Kidney glomerular epithelial cell (primary cell): ENCODE results near the gene ATXN7L2.

ENCODE experiments used
- DNase-seq: peaks from one replicate; lab custom pipeline; 2025; lab: John Stamatoyannopoulos, UW

Gene ATXN7L2

DNA sequence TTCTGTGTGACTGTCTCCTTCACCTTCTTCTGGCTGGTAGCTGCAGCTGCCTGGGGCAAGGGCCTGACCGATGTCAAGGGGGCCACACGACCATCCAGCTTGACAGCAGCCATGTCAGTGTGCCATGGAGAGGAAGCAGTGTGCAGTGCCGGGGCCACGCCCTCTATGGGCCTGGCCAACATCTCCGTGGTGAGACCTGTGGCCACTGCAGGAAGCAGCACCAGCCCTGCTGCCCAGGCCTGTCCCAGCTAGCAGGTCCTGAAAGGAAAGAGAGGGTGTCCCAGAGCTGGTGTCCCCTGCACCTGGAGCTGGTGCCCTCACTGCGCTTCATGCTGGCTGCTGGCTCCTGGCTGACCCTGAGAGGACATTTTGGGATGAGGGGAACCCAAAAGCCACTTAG is 5.9 kb upstream of the ATXN7L2 start:
- DNase-seq, result no peak

DNA sequence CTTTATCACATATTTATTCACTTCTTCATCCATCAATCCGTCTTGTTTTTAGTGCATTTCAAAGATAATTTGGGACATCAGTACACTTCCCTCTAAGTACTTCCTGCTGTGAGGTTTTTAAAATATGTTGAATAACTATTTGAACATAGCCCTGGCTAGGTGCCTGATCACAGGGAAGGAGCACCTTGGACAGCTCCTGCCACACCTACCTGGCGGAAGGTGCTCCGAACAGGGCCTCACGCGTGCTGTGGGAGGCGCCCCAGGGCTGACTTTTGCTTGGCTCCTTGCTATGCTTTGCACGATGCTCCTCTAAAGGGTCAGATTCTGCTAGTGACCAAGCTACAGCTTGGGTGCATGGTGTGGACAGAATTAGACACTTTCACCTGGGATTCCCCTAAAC is 4.9 kb upstream of the ATXN7L2 start:
- no peak for DNase-seq

DNA sequence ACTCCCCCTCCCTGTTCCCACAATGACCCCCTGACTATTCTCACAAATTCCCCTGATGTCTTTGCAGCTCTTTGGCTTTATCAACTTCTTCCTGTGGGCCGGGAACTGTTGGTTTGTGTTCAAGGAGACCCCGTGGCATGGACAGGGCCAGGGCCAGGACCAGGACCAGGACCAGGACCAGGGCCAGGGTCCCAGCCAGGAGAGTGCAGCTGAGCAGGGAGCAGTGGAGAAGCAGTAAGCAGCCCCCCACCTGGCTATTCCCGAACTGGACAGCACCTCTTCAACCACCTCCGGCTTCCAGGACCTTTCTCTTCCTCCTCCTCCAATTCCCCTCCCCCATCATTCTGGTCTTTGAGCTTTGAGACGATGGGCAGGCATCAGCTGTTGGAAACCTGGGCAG is 4.4 kb upstream of the ATXN7L2 start:
- no peak for DNase-seq

DNA sequence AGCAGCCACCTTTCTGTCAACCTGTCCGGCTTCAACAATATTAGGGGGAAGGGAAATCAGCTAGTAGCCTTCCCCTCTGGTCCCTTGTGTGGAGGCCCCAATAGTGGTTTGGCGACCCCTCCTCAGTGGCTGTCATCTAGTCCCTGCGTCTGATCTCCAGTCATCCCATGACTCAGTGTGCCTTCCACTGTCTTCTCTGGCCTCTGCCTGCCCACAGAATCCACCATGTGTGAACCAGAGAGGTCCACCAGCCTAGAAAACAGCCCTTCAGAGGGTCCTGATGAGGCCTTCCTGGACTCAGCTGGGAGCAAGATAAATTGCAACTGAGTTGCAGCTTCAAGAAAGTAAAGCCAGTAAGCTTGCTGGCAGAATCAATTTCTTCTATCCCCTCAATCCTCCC is 3.8 kb upstream of the ATXN7L2 start:
- no peak for DNase-seq

DNA sequence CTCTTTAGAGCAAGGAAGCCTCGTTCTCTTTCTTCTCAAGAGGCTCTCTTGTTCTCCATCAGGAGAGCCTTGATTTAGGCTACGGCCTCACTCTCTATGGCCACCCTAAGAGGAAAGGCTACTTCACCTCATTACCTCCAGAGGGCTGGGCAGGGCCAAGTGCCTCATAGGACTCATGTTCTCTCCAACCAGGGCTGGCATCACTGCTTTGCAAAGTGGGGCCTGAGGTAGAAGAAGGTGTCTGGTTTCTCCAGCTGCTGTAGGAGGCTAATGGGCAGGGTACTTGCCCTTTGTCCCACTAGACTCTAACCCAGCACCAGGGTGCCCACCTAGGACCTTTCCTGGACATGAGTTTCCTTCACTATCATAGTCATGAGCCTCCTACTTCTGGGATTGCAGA is 2.1 kb upstream of the ATXN7L2 start:
- DNase-seq, result no peak

- no peak for DNase-seq
These were observed 1.5 kb upstream of the ATXN7L2 start for GRCh38 chr1:109482242-109482641.

GRCh38 chr1:109482791-109483671 is 674 bp upstream of the ATXN7L2 start:
- no peak for DNase-seq

- DNase-seq, result no peak
These were observed 842 bp downstream of the ATXN7L2 start for GRCh38 chr1:109484519-109484975.

GRCh38 chr1:109485001-109485400 is 1.3 kb downstream of the ATXN7L2 start:
- DNase-seq, result no peak

GRCh38 chr1:109487261-109487660 is 3.6 kb downstream of the ATXN7L2 start:
- no peak for DNase-seq

DNA sequence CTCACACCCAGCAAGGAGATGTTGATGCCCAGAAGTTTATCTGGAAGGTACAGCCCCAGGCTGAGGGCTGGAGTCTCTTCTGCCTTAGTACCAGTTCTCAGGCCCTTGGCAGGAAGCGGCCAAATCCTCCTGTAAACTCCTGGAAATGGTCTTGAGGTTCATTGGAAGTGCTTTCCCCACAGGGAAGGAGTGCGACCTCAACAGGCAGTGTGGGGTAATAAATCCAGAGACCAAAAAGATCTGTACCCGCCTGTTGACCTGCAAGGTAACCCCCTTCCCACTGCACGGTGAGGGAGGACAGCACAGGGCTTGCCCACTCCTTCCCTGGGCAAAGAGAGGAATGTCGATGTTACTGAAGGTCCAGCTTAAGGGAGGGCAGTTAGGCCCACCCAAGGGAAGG is 4.5 kb downstream of the ATXN7L2 start:
- DNase-seq, result no peak

GRCh38 chr1:109488696-109489095 is 5.0 kb downstream of the ATXN7L2 start:
- DNase-seq, result no peak

DNA sequence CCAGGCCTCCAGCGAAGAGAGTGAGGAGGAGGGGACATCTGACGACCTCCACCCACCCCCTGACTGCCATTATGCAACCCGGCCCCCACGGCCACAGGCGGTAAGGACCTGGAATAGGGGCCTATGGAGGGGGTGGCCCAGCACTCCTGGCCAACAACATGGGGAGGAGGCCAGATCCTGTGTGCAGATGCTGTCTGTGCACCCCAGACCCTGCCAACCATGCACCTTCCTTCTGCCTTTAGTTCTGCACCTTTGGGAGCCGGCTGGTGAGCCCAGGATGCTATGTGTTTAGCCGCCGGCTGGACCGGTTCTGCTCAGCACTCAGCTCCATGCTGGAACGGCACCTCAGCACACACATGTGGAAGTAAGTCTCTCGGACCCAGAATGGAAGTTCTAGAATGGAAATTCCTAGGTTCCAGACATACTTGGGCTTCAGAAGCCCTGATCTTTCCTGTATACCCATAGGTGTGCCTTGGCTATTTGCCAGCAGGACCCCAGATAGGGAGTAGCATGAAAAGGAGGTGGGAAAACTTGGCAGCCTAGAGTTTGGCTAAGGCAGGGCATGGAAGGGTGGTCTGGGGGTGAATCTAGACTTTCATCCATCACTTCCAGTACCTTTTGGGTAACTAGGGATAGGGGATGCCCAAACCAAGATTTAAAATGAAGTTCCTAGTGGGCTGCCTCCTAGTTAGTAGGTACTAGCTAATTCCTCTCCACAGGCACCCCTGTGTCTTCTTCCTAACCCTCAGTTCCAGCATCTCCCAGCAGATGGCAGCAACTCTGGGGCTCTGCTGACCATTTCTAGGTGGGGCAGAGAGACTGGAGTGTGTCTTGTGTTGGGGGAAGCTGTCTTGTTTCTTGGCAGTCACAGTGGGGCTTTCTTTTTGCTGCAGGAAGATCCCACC is 6.6 kb downstream of the ATXN7L2 start:
- peak; percentile 55 for DNase-seq

DNA sequence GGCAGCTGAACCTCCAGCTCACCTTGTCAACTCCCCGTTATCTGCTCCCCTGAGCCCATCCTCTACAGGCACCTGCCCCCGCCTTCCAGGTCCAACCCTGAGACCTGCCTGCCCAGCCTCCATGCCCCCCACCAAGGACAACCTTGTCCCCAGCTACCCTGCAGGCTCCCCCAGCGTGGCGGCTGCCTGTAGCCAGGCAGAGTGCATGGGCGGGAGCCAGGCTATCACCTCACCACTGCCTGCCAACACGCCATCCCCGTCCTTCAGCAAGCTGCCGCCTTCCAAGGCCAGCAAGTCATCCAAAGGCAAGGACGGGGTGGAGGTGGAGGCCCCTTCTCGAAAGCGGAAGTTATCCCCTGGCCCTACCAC is 7.2 kb downstream of the ATXN7L2 start:
- DNase-seq, result no peak

DNA sequence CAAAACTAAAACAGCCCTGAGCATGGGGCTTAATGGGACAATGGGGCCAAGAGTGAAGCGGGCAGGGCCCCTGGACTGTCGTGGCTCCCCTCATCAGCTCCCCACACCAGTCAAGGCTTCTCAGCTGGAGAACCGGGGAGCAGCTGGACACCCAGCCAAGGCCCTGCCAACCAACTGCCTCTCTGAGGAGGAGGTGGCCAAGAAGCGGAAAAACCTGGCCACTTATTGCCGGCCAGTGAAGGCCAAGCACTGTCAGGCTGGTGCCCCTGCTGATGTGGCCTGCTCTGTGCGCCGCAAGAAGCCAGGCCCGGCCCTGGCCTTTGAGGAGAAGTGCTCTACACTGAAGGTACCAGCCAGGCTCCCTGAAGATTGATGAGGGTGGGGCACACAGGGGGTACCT is 7.7 kb downstream of the ATXN7L2 start:
- DNase-seq, result no peak

DNA sequence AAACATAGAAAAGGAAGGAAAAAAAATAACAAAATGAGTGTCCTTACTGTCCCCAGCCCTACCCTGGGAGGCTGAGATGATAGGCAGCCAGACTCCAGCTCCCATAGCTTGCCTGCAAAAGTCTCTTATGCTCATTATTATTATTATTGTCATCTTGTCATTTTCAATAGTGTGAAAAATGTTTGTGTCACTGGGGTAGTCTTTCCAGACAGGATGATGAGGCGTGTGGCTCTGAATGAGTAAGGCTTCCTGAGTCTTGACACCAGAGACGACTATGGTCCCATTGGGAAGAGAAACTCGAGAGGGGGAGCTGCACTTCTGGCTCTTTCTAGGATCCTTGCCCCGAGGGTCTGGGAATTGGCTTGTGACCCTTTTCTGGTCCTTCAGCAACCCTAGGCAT is 9.1 kb downstream of the ATXN7L2 start:
- DNase-seq, result no peak

DNA sequence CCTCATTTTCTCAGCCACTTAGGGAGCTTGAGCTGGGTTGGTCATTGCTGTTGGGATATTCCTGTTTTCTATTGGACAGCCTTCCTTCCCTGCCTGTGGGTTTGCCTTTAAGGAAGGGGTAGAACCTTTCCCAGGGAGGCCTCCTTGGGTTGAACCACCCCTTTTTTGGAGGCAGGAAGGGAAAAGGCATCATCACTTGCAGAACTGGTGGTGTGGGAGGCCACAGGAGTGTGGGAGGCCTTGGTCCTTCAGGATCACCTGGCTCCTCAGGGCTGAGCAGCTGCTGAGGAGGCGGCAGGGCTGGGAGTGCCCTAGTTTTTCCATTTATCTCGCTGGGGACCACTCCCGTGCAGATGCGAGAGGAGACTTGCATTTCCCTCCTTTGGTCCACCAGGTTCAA is 9.5 kb downstream of the ATXN7L2 start:
- DNase-seq, result no peak

GRCh38 chr1:109493805-109494539 is 10.3 kb downstream of the ATXN7L2 start, which contains the start of gene CYB561D1:
CYB561D1 (plus strand) TSS chr1:109494094; CDS start chr1:109494140, 46 bp downstream.
- peak; percentile 87 for DNase-seq

- no peak for DNase-seq
These were observed 12.0 kb downstream of the ATXN7L2 start for GRCh38 chr1:109495738-109496137.

DNA sequence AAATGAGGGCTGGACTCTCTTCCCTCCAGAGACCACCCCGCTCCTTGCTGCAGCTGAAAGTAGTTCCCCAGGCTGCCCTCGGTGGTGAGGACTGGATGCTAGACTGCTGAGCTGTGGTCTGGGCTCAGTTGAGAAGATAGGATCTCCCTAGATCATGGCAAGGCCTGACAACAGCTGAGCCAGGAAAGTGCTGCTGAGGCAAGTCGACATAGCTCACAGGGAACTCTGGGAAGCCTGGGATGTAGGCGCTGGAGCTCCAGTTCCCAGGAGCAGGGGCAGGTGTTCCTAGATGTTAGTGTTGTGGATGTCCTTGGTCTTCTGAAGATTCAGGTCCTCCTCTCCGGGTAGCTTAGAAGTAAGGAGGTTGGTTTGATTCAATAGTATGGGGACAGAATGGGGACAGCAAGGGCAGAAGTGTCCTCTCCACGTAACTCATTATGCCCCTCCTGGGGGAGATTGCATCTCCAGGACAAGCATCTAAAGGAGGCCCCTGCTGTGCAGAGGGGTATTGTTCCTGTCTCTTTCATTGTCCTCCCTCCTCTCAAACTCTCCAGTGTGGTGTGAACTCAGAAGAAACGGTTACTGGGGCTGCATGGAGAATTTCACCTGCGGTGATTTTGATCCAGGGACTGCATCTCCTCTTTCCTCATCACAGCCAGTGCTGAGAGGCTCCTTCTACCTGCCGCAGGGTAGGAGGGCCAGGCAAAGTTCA is 13.9 kb downstream of the ATXN7L2 start:
- DNase-seq, result no peak

DNA sequence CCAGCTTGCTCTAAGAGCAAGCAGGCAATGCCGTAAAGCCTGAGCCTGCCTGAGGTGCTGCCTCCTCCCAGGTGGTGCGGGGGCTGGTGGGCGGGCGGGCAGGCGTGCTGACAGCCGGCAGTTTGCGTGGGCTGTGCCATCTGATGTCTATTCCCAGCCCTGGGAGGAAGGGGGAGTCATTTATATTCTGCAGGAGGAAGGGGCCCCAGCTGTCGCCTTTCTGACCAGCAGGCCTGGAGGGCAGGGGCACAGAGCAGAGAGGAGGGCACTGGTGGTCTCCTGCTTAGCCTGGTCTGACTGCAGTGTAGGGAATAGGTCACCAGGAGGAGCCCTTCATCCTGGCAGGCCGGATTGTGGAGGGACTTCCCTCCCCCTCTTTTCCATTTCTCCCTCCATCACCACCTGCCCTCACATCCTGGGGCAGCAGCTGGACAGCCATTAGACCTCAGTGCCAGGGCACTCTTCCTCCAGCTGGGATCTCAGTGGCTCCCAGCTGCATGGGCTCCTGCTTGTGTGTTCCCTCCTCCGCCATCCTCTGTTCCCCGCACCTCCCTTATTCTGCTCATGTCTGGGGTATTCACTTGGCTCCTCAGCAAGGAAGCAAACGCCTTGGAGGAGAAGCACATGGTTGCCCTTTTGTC is 14.6 kb downstream of the ATXN7L2 start:
- DNase-seq, result no peak
